ENCODE measurements around the gene ANKRD34A.
"Not testable (repeated sequence)": the region's sequence is repeated elsewhere in the genome, so short reads cannot be mapped to it uniquely, and the experiment has no call there.

Gene ANKRD34A

DNA sequence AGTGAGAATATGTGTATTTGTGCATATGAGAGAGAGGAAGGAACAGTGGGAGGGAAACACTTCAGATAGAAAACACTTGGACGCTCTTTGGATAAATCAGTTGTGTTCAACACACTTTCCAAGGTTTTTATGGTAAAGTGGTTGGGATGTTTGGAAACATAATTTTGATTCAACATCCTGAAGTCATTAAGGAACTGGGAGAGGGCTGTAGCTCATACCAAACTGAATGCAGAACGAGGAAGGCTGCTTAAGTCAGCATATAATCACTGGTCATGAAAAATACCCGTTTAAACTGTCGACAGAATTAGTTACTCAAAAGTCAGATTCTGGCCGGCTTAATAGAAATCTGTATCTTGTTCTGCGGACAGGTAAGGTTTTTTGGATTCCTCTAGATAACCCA lies 21.5 kb downstream of the ANKRD34A start:
- DNase-seq = no peak

DNA sequence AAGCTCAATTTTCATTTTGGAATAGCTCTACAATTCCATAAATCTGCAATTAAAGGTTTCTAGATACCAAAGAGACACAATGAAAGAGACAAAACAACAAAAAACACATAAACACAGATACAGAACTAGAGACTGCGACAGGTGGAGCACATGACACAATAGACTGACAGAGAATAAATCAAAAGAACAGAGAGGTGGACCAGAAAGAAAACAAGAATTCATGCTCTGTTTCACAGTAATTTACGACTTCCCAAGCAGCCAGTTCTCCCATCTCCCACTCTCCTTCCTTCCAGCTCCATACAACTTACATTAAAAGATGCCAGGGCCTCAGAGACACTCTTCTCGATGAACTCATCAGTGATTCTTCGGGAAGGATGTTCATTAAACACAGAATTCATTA lies 22.0 kb downstream of the ANKRD34A start:
- no peak for DNase-seq

DNA sequence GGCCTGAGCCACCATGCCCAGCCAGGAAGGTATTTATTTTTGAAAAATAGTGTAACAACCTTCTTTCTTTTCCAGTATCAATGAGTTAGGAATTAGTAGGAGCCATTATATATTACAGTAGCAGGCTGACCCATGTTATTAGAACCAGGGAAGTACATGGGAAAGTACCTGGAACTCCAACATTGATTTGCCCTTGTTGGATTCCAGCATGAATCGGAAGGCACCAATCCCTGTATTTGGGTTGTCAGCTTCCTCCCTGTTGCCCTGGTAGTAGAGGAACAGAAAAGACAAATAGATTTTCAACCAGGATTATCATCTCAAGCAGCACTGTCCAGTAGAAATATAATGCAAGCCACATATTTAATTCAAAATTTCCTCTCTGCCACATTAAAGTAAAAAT lies 26.9 kb downstream of the ANKRD34A start:
- DNase-seq = no peak

DNA sequence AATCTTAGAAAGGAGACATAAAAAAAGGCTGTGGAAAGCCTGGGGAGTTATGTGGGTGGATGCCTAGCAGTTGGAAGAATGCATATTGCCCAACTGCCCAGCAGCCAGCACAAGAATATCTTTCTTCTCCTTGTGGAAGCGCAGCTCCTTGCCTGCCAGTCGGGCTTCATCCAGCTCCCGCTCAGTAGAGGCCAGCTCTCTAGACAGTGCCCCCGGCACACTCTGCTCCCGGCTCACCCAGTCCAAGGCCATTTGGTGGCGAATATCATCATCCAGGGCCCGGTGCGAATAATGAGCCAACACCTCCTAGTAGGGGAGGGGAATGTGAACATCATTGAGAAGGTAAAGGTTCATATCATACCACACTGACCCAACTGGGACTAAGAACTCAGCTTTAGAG lies 28.1 kb downstream of the ANKRD34A start:
- no peak for DNase-seq

DNA sequence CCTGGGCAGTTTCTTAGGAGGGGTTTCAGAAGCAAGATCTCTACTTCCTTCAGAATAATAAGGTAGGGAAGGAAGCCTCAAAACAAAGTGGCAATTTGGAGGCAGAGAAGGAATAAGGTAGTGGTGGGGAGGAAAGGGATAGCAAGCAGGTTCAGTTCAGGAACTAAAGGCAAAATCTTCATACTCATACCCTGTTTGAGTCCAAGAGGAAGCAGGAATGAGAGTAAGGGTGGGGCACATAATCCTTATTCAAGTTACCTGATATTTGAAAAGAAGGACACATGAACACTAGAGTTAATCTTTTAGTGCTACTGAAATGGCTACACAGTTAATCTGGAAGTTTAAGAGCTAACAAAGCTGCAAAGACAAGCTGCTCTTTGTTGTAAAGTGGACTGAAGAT lies 28.7 kb downstream of the ANKRD34A start:
- DNase-seq = no peak

DNA sequence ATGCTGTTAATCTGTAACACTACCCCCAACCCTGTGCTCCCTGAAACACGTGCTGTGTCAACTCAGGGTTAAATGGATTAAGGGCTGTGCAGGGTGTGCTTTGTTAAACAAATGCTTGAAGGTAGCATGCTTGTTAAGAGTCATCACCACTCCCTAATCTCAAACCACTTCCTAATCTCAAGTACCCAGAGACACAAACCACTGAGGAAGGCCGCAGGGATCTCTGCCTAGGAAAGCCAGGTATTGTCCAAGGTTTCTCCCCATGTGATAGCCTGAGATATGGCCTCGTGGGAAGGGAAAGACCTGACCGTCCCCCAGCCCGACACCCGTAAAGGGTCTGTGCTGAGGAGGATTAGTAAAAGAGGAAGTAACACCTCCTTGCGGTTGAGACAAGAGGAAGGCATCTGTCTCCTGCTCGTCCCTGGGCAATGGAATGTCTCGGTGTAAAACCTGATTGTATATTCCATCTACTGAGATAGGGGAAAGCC lies 31.8 kb downstream of the ANKRD34A start:
- peak; percentile 26 for DNase-seq

DNA sequence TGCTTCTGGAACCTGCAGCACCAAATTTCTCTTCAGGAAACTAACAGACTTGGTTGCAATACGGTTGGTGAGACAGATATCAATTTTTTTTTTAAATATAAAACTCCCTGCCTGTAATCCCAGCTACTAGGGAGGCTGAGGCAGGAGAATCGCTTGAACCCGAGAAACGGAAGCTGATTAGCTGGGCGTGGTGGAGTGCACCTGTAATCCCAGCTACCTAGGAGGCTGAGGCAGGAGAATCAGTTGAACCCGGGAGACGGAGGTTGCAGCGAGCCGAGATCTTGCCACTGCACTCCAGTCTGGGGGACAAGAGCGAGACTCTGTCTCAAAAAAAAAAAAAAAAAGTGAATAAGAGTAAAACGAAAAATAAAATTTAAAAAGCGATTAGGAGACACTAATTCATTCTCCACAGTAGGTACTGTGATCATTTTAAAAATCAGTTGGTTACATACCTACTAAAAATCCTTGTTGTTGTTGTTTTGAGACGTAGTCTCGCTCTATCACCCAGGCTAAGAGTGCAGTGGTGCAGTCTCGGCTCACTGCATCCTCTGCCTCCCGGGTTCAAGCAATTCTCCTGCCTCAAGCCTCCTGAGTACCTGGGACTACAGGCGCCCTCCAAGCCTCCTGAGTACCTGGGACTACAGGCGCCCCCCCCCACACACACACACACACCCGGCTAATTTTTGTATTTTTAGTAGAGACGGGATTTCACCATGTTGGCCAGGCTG lies 36.3 kb downstream of the ANKRD34A start:
- peak; percentile 9 for DNase-seq

DNA sequence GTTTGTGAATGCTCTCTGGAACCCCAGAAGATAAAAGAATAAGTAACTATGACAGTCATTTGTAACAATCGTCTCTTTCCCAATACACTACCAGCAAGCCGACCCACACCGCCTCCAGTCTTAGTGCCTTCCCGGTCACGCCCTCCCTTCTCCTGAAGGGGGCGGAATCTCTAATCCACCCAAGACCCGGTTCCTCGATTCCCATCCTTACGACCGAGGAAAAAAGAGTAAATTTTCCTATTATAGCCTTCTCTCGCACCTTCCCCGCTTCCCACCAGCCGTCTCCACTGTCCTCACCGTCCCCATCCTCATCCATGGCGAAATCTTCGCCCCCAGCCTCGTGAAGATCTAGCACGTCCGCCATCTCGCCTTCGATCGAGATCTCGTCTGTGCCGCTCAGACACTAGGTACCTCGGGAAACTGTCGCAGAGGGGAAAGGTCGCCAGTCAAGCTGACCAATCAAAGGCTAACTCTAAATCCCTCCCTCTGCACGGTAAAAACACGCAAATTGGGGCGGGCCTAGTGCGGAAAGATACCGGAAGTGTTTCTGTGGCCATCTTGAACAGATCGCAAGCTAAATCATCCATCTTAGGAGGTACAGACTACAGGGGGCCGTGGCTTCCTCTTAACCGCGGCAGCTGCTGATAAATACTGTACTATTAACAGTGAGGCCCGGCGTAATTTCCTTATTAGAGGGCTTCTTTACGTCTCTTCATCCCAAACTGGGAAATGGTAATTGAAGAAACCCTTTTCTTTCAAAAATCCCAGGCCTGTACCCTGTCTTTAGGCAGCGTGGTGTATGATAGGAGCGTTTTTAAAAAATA lies 37.1 kb downstream of the ANKRD34A start, which contains the start of gene RBM8A:
Gene RBM8A (minus strand): TSS at position 422 of the 824 bp plus-strand sequence. CDS start 58 bp downstream, at position 364.
- DNase-seq = peak; percentile 95

DNA sequence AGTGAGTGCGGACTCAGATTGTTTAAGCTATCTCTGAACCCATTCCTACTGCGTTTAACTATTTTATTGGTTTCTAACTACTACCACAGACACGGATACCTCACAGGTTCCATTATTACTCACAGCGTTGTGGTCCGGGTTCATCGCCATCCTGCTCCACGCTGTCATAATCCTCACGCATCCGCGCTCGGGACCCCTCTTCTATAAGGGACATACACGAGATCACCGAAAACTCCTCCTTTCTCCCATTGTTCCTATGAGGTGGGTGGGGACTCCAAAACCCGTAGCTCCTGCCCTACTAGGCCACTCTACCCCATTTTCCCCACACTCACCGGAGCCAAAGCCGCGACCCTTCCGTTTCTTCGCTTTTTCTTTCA lies 37.7 kb downstream of the ANKRD34A start:
- peak; percentile 70 for DNase-seq

DNA sequence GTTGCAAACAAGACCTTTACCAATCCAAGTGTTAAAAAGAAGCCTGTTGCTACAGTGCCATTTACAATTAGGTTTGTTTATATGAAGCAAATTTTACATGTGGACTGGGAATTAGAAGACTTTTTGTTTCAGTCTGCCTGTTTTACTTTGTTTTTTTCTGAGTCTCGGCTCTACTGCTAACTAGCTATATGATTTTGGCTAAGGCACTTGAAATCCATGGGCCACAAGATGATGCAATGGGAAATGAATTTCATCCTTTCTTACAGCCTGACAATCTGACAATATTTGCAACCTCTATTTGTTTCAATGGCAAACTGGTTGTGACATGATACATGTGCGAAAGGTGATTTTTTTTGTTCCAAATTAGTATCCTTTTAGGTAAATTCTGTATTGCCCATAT lies 42.1 kb downstream of the ANKRD34A start:
- no peak for DNase-seq

DNA sequence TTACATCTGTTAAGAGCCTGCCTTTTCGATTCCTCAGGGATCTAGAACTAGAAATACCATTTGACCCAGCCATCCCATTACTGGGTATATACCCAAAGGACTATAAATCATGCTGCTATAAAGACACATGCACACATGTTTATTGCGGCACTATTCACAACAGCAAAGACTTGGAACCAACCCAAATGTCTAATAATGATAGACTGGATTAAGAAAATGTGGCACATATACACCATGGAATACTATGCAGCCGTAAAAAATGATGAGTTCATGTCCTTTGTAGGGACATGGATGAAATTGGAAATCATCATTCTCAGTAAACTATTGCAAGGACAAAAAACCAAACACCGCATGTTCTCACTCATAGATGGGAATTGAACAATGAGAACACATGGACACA lies 44.1 kb downstream of the ANKRD34A start:
- not testable (repeated sequence) for DNase-seq

DNA sequence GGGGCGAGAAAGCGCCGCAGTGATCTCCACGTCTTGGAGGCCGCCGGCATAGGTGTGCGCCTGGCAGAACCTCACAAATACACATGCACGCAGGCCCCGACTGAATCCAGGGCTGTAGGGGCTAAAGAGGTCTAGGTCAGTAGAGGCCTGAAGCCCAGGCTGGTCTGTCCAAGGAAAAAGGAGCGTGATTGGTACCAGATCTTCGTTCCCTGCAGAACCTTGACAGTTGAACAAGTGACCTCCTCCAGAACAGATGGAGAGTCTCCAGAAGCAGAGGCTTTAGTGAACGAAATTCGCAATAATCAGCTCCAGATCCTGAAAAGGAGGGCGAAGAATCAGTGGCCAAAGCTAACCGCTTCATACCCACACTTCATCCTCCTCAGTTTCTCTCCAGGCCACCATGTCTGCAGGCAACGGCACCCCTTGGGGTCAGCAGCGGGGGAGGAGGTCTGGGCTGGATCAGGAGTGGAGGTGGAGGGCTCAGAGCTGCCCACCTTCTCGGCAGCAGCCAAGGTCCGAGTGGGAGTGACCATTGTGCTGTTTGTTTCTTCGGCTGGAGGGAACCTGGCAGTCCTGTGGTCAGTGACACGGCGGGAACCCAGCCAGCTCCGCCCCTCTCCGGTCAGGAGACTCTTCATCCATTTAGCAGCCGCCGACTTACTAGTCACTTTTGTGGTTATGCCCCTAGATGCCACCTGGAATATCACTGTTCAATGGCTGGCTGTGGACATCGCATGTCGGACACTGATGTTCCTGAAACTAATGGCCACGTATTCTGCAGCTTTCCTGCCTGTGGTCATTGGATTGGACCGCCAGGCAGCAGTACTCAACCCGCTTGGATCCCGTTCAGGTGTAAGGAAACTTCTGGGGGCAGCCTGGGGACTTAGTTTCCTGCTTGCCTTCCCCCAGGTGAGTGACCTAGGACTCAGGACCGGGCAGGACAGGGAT lies 45.1 kb downstream of the ANKRD34A start:
- DNase-seq = peak; percentile 17

DNA sequence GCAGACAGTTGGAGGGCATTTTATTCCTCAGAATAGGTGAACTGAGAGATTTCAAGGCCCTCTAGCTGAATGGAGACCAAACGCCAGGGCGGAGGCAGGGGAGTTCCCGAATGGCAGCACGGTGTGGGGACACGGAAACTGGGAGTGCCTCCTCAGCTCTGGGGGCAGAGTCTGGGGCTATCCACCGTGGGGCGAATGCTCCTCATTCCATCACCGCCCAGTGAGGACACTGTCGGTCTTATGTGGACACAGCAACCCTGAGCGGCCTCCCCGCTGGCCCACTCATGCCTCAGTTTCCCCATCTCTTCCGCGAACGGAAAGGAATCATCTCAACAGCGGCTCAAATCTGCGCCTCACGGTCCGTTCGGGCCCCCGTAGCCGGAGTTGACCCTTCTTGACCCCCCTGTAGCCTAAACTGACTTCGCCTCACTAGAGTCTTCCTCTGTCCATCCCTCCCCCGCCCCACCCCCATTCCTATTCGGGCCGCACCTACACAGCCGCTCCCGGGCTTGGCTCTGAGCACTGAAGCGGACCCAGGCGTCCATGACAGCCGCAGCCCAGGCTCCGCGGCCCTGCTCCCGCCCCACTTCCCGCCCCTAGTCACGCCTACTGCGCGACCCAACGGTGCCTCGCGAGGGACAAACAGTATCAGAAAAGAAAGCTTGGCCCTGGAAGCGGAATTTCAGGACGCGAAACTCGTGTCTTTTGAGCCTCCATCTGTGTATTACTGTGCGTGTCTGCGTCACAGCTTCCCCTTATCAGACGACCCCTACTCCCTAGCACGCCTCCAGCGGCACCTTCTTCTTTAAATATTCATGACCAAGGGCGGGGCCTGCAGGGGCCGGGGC lies 46.0 kb downstream of the ANKRD34A start, which contains the start of gene PEX11B:
Gene PEX11B (minus strand): TSS at position 574 of the 848 bp plus-strand sequence. CDS start 29 bp downstream, at position 545.
- DNase-seq = peak; percentile 95

DNA sequence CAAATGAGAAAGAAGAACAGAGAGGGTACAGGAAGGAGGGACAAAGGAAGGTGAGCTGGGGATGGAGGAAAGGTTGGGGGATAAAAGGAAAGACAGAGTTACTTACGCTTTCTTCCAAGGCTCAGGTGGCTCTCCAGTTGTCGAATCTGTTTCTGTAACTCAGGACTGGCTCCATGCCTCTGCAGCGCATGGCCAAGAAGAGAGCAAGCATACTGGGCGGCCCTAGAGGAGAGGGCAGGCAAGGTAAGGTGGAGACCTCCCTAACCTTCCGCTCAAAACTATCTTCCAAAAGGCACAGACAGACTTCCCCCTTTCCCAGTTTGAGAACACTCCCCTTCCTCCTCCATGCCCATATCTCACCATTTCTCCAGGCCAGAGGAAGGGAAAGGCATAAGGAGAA lies 46.8 kb downstream of the ANKRD34A start:
- DNase-seq = no peak

DNA sequence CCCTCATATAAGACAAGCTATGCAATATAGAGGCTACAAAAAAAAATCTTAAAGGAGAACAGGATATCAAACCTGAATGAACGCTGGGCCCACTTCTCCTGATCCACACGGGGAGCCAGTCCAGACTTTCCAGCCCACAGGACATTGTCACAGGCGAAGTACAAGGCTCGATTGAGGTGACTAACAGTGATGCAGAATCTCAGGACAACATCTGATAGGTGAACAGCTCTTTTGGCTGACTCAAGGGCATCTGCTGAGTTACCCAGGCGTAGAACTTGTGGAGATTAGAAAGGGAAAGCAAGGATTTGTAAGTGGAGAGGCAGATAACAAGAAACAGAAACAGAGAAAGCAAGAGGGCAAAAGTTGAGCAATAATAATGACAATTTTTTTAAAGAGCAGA lies 47.6 kb downstream of the ANKRD34A start:
- DNase-seq = no peak

DNA sequence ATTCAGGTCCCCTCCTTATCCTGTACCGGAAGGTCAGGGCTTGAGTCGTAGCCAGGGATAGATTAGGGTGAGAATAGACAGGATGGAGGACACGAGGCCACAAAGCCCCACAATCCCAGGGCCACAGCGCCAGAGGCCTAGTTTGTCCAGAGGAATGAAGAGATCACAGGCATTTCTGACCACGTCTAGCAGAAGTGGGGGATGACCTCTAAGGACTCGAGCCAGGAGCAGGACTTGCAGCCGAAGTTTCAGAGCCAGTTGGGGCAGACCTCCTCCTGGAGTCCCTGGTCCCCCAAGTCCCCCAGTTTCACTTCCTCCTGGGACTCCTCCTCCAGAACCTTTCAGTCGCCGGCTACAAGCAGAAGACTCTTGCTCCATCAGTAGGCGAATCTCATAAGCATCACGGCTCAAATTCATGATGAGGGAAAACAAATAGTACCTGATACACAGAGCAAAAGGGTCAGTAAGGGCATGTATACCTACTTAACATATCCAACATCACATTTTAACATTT lies 52.2 kb downstream of the ANKRD34A start:
- no peak for DNase-seq
